Hematopoietic multipotent progenitor cell treated with erythropoietin and hydrocortisone succinate and interleukin-3 and kit ligand, for 6 days (in vitro differentiated cells): Measurements from ENCODE around the gene CDK4.

Experiments used
- DNase-seq: peaks from one replicate; pipeline ENCODE4 v3.0.0-alpha.2; 2015

CDK4 gene

GRCh38 chr12:57737467-57738460, 14.3 kb downstream of the CDK4 start:
- DNase-seq: no peak

GRCh38 chr12:57736741-57737466, 15.2 kb downstream of the CDK4 start:
- no peak for DNase-seq

GRCh38 chr12:57735952-57736740, 16.0 kb downstream of the CDK4 start:
- DNase-seq: no peak

- no peak for DNase-seq
Observed at GRCh38 chr12:57735198-57735855, 16.8 kb downstream of the CDK4 start.

- DNase-seq: no peak
Observed at GRCh38 chr12:57734591-57734990, 17.5 kb downstream of the CDK4 start.

GRCh38 chr12:57733928-57734327, 18.2 kb downstream of the CDK4 start:
- no peak for DNase-seq

- no peak for DNase-seq
Observed at GRCh38 chr12:57732726-57733593, 19.1 kb downstream of the CDK4 start.

- no peak for DNase-seq
Observed at GRCh38 chr12:57732270-57732669, 19.8 kb downstream of the CDK4 start.

GRCh38 chr12:57731411-57732080, 20.6 kb downstream of the CDK4 start:
- no peak for DNase-seq

GRCh38 chr12:57730336-57731067, 21.6 kb downstream of the CDK4 start:
- no peak for DNase-seq

GRCh38 chr12:57729321-57729844, 22.7 kb downstream of the CDK4 start:
- no peak for DNase-seq

GRCh38 chr12:57727758-57728395, 24.2 kb downstream of the CDK4 start:
- DNase-seq: no peak

GRCh38 chr12:57726884-57727757, 25.0 kb downstream of the CDK4 start:
- no peak for DNase-seq

- DNase-seq: peak; percentile 36
Observed at GRCh38 chr12:57726151-57726883, 25.8 kb downstream of the CDK4 start.

- DNase-seq: no peak
Observed at GRCh38 chr12:57725851-57726150, 26.3 kb downstream of the CDK4 start.

GRCh38 chr12:57724936-57725740, 27.0 kb downstream of the CDK4 start:
- DNase-seq: no peak
